Liver (tissue), 9 donors: ENCODE results near the gene PTK6. TPM values are rescaled to one million over a fixed set of nuclear protein-coding genes. Genes with fewer than 3 reads are reported as not detected.
A peak's percentile ranks its signal among the peaks of the same experiment; 100 is the strongest.

Experiments used
- DNase-seq: peaks from one replicate; pipeline ENCODE4 v3.0.0-alpha.2; 2017; ENCODE audit warnings: low spot score
- H3K27ac ChIP-seq, 2 donors: one replicate each; pipeline ENCODE4 v1.7.0; 2013; ENCODE audit warnings: inconsistent platforms in 2 of 2, low read length in 2 of 2, control low read depth in 1 of 2, low read depth in 1 of 2, mild to moderate bottlenecking in 1 of 2
- H3K27me3 ChIP-seq, 4 donors: one replicate each; pipeline versions ENCODE4 v1.6.1 to v1.7.0; 2013; ENCODE audit warnings: low read length in 3 of 4, inconsistent platforms in 1 of 4, mild to moderate bottlenecking in 1 of 4, moderate library complexity in 1 of 4; ENCODE audit not compliant: control insufficient read depth in 4 of 4, insufficient read depth in 4 of 4
- H3K36me3 ChIP-seq, 4 donors: one replicate each; pipeline versions ENCODE4 v1.6.1 to v1.7.0; 2013; ENCODE audit warnings: low read length in 3 of 4, mild to moderate bottlenecking in 3 of 4, low read depth in 1 of 4, moderate library complexity in 1 of 4; ENCODE audit not compliant: control insufficient read depth in 4 of 4, insufficient read depth in 3 of 4
- H3K4me1 ChIP-seq, 4 donors: one replicate each; pipeline versions ENCODE4 v1.6.1 to v1.7.0; 2013; ENCODE audit warnings: low read length in 3 of 4, mild to moderate bottlenecking in 3 of 4, moderate library complexity in 1 of 4; ENCODE audit not compliant: control insufficient read depth in 4 of 4, insufficient read depth in 4 of 4
- H3K4me3 ChIP-seq, 3 donors: one replicate each; pipeline versions ENCODE4 v1.6.1 to v1.7.0; 2013; ENCODE audit warnings: low read length in 3 of 3, control low read depth in 1 of 3, low read depth in 1 of 3, mild to moderate bottlenecking in 1 of 3
- H3K9ac ChIP-seq, 2 donors: one replicate each; pipeline ENCODE4 v1.7.0; 2013; ENCODE audit warnings: low read length in 2 of 2, mild to moderate bottlenecking in 2 of 2, moderate library complexity in 2 of 2, control low read depth in 1 of 2, low read depth in 1 of 2
- H3K9me3 ChIP-seq, 4 donors: one replicate each; pipeline versions ENCODE4 v1.6.1 to v1.7.0; 2013; ENCODE audit warnings: low read length in 3 of 4; ENCODE audit not compliant: control insufficient read depth in 4 of 4
- ATF3 ChIP-seq: IDR thresholded peaks from 2 replicates; pipeline ENCODE4 v1.6.1; 2016; ENCODE audit warnings: antibody characterized with exemption
- EGR1 ChIP-seq, 2 donors: IDR thresholded peaks; 2 replicates each; pipeline ENCODE4 v1.6.1; 2016 to 2018; ENCODE audit warnings: antibody characterized with exemption in 2 of 2, low read depth in 2 of 2
- FOXA1 ChIP-seq: IDR thresholded peaks from 2 replicates; pipeline ENCODE4 v1.6.1; 2016; ENCODE audit warnings: antibody characterized with exemption
- FOXA2 ChIP-seq: IDR thresholded peaks from 2 replicates; pipeline ENCODE4 v1.6.1; 2016; ENCODE audit warnings: antibody characterized with exemption
- HNF4A ChIP-seq, 2 donors: conservative IDR thresholded peaks; 2 replicates each; pipeline ENCODE4 v1.6.1; 2016; ENCODE audit warnings: antibody characterized with exemption in 2 of 2, mild to moderate bottlenecking in 2 of 2
- HNF4G ChIP-seq: IDR thresholded peaks from 2 replicates; pipeline ENCODE4 v1.6.1; 2016; ENCODE audit warnings: antibody characterized with exemption
- JUND ChIP-seq, 2 donors: IDR thresholded peaks; 2 replicates each; pipeline ENCODE4 v1.6.1; 2016; ENCODE audit warnings: antibody characterized with exemption in 2 of 2
- MAX ChIP-seq: IDR thresholded peaks from 2 replicates; pipeline ENCODE4 v1.6.1; 2016; ENCODE audit warnings: antibody characterized with exemption
- NR2F2 ChIP-seq: IDR thresholded peaks from 2 replicates; pipeline ENCODE4 v1.6.1; 2016; ENCODE audit warnings: antibody characterized with exemption
- RAD21 ChIP-seq, 2 donors: IDR thresholded peaks; 2 replicates each; pipeline ENCODE4 v1.6.1; 2016; ENCODE audit warnings: antibody characterized with exemption in 2 of 2, mild to moderate bottlenecking in 2 of 2
- RXRA ChIP-seq, 2 donors: IDR thresholded peaks; 2 replicates each; pipeline ENCODE4 v1.6.1; 2017 to 2018; ENCODE audit warnings: antibody characterized with exemption in 2 of 2, mild to moderate bottlenecking in 1 of 2
- SP1 ChIP-seq: IDR thresholded peaks from 2 replicates; pipeline ENCODE4 v1.6.1; 2018; ENCODE audit warnings: antibody characterized with exemption, mild to moderate bottlenecking
- TAF1 ChIP-seq: conservative IDR thresholded peaks from 2 replicates; pipeline ENCODE4 v1.6.1; 2016; ENCODE audit warnings: antibody characterized with exemption, mild to moderate bottlenecking
- YY1 ChIP-seq: IDR thresholded peaks from 2 replicates; pipeline ENCODE4 v1.6.1; 2016; ENCODE audit warnings: antibody characterized with exemption, mild to moderate bottlenecking
- WGBS: extraction: QIAGEN DNeasy Blood & Tissue Kit; methylation state at CpG from one replicate; pipeline ENCODE4 v1.1.7; 2013; 5-methylcytosine and 5-hydroxymethylcytosine counted together
- polyA plus RNA-seq, 2 donors: library from polyadenylated mRNA; stranded (reverse) in 1 of 2; unstranded in 1 of 2; fragments of 200-250 nt in 1 of 2; fragments of >200 nt in 1 of 2; fragmentation: Nextera tagmentation in 1 of 2; extraction: Ambion mirVana in 1 of 2; gene quantifications; one replicate each; pipeline versions ENCODE4 v1.2.1 to v1.2.3, GENCODE V29; 2013 to 2015
- total RNA-seq, 2 donors: library from RNA; depleted of rRNA; stranded (reverse); fragments of >200 nt; gene quantifications; one replicate each; pipeline ENCODE4 v1.2.3, GENCODE V29; 2014
- TF ChIP-seq, protein P1 (sequence below): fragments of 150-350 bp; IDR thresholded peaks from 2 replicates; pipeline ENCODE4 v1.5.1; 2017; ENCODE audit warnings: improper control_type of control experiment, low read depth, low read length; ENCODE audit not compliant: missing input control
- TF ChIP-seq, protein P2 (sequence below): IDR thresholded peaks from 2 replicates; pipeline ENCODE4 v1.6.1; 2016; ENCODE audit warnings: antibody characterized with exemption
- donor health status: healthy.
- donor health status: healthy.
- donor health status: healthy.
- donor health status: healthy.
- donor health status: healthy.

Gene PTK6
- total and polyA plus RNA-seq, 4 donors, result 0.05 to 1.2 (median 0.23) TPM

DNA sequence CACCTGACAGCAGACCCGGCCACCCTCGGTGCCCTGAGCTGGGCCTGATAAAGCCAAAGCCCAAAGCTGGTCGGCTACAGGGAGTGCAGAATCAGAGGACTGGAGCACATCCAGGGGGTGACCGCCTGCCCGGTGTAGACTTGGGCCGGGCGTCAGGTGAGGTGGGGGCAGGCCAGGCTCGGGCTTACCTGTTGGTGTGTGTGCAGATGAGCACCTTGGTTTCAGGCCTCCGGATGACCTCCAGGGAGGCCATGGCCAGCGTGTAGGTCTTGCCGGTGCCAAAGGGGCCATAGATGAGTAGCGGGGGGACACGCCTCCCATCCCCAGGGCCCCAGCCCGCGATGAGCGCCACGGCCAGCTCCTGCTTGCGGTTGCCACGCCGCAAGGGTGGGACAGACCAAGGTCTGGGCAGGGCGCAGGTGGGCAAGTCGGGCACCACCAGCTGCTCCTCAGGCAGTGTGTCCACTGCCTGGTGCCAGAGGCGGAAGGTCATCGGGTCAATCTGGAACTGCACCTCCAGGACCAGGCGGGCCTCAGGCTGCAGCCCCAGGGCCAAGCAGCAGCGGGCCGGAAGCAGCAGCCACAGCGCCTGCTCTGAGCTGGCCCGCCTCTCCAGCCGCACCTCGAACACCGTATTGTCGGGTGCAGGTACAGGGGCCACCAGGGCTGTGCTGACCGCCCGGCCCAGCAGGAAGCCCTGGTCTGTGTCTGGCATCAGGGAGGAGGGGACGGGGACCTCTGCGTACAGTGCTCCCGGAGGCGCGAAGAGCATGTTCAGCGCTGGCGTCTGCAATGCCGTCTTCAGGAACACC, 31.2 kb upstream of the PTK6 start:
- no peak for DNase-seq
- Histone ChIP-seq H3K4me3 (no peak overlapping the region), H3K9me3 (no peaks in the 10 kb centered on the region), H3K27ac (peak overlapping the region in 1 of 2 donors; percentile 33), H3K4me1 (peaks cover 3 to 17% (median 8%) of the 10 kb centered on the region in 4 donors), H3K27me3 (no peaks in the 10 kb centered on the region), H3K36me3 (peaks cover 0 to 29% (median 19%) of the 10 kb centered on the region in 4 donors), H3K9ac (no peak overlapping the region)
- TF ChIP-seq YY1 (no peak), JUND (IDR thresholded peaks at IDR 0.05) (no peak), FOXA1 (no peak), RAD21 (IDR thresholded peaks at IDR 0.05) (no peak), ATF3 (no peak), SP1 (no peak)
- TF ChIP-seq, protein P1, sequence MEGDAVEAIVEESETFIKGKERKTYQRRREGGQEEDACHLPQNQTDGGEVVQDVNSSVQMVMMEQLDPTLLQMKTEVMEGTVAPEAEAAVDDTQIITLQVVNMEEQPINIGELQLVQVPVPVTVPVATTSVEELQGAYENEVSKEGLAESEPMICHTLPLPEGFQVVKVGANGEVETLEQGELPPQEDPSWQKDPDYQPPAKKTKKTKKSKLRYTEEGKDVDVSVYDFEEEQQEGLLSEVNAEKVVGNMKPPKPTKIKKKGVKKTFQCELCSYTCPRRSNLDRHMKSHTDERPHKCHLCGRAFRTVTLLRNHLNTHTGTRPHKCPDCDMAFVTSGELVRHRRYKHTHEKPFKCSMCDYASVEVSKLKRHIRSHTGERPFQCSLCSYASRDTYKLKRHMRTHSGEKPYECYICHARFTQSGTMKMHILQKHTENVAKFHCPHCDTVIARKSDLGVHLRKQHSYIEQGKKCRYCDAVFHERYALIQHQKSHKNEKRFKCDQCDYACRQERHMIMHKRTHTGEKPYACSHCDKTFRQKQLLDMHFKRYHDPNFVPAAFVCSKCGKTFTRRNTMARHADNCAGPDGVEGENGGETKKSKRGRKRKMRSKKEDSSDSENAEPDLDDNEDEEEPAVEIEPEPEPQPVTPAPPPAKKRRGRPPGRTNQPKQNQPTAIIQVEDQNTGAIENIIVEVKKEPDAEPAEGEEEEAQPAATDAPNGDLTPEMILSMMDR, result no peak
- WGBS, result 88% methylated on average over 43 of the region's 43 CpGs

DNA sequence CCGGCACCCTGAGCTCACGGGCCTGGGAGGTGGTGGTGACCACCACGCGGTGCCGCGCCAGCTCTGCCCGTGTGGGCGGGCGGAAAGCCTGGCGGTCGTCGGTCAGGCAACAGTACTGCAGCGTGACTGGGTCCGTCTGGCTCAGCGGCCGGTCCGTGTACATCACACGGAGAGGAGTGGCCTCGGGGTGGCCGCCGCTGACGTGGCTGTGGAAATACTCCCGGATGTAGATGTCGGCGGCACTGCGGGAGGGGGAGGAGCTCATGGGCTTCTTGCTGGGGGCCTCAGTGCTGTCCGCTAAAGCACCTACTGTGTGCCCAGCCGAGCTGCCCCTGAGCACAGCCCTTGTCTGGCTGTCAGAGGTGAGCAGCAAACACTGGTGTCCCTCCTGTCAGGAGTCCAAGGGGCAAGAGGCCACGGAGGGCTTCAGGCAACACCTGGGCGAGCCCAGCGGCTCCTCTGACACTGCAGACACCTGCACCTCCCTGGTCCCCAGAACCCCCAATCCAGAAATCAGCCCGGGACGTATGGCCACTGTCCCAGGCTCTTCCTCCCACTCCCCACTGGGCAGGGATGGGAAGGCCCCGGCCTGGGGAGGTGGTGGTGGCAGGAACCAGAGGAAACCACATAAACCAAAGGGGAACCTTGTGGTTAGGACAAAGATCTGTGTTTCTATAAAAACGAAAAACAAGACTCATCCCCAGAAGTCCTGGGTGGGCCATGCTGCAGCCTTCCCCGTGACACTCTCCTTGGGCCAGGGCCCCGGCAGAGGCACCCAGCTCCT, 30.4 kb upstream of the PTK6 start:
- Histone ChIP-seq H3K9ac (no peak overlapping the region), H3K4me3 (no peak overlapping the region), H3K27me3 (no peaks in the 10 kb centered on the region), H3K27ac (no peak overlapping the region), H3K4me1 (peaks cover 0 to 10% (median 3%) of the 10 kb centered on the region in 4 donors), H3K36me3 (peaks cover 0 to 37% (median 23%) of the 10 kb centered on the region in 4 donors), H3K9me3 (no peaks in the 10 kb centered on the region)
- TF ChIP-seq MAX (no peak), ATF3 (no peak), JUND (IDR thresholded peaks at IDR 0.05) (no peak), TAF1 (no peak), RAD21 (IDR thresholded peaks at IDR 0.05) (no peak), YY1 (no peak), HNF4G (no peak), RXRA (IDR thresholded peaks at IDR 0.05) (no peak), HNF4A (conservative IDR thresholded peaks at IDR 0.05) (no peak), SP1 (no peak), FOXA2 (no peak), FOXA1 (no peak), EGR1 (IDR thresholded peaks at IDR 0.05; ENCODE audit: low read depth in 2 of 2) (no peak), NR2F2 (no peak)
- TF ChIP-seq, protein P1, result no peak
- TF ChIP-seq, protein P2, sequence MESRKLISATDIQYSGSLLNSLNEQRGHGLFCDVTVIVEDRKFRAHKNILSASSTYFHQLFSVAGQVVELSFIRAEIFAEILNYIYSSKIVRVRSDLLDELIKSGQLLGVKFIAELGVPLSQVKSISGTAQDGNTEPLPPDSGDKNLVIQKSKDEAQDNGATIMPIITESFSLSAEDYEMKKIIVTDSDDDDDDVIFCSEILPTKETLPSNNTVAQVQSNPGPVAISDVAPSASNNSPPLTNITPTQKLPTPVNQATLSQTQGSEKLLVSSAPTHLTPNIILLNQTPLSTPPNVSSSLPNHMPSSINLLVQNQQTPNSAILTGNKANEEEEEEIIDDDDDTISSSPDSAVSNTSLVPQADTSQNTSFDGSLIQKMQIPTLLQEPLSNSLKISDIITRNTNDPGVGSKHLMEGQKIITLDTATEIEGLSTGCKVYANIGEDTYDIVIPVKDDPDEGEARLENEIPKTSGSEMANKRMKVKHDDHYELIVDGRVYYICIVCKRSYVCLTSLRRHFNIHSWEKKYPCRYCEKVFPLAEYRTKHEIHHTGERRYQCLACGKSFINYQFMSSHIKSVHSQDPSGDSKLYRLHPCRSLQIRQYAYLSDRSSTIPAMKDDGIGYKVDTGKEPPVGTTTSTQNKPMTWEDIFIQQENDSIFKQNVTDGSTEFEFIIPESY, result no peak
- no peak for DNase-seq
- 85% methylated on average over 37 of the region's 37 CpGs for WGBS
